GM12878 (cell line): ENCODE data around the gene PRR13. TPM values are rescaled to one million over a fixed set of nuclear protein-coding genes. Genes with fewer than 3 reads are reported as not detected.

Experiments used
- ATAC-seq: fragments of 200-7000 bp; cut with Tn5 transposase; 3 replicates; pipeline ENCODE4 v1.9.1; 2020; ENCODE audit warnings: mild to moderate bottlenecking, moderate library complexity
- BruUV-seq: library from RNA; stranded (reverse); fragments of 400-500 nt; replicated peaks from 2 replicates; lab custom pipeline; 2021; lab: Mats Ljungman, UMichigan
- CTCF ChIA-PET: fragments of 300-600 bp; sonication (Branson Sonifier 250); formaldehyde crosslinking; extraction: SDS; loops from one replicate; lab custom pipeline; 2021; ENCODE audit warnings: inconsistent platforms; lab: Yijun Ruan, JAX
- POLR2A ChIA-PET: fragments of 350-600 bp; formaldehyde crosslinking; extraction: SDS; loops from one replicate; lab custom pipeline; 2021; ENCODE audit warnings: inconsistent platforms; lab: Charles Lee
- RAD21 ChIA-PET: fragments of 300-600 bp; sonication (Branson Sonifier 250); formaldehyde crosslinking; loops from one replicate; lab custom pipeline; 2023; ENCODE audit warnings: antibody characterized with exemption; ENCODE audit not compliant: unreplicated experiment; lab: Charles Lee
- SMC1A ChIA-PET: fragments of 300-600 bp; sonication (Branson Sonifier 250); formaldehyde crosslinking; loops from one replicate; lab custom pipeline; 2023; ENCODE audit not compliant: unreplicated experiment, uncharacterized antibody; lab: Charles Lee
- DNase-seq: peaks from one replicate; pipeline ENCODE4 v3.0.0-alpha.2; 2011; ENCODE audit warnings: low read depth, low spot score
- FAIRE-seq: peaks from 3 replicates; lab custom pipeline; 2011; peaks lifted over from hg19 to GRCh38; lab: Jason Lieb, UNC
- H2AFZ ChIP-seq: 2 replicates; pipeline ENCODE4 v1.6.0; 2011; ENCODE audit warnings: low read depth, low read length, control low read depth; ENCODE audit not compliant: control insufficient read depth
- H3K27ac ChIP-seq: 2 replicates; pipeline ENCODE4 v1.5.1; 2011; ENCODE audit warnings: control low read depth; ENCODE audit not compliant: control insufficient read depth, insufficient read depth
- H3K27me3 ChIP-seq, 2 experiments: replicated peaks in 1 of 2; 2 replicates each; pipeline versions ENCODE4 v1.6.0 to v1.6.1; 2011; ENCODE audit warnings: low read length in 1 of 2; ENCODE audit not compliant: control insufficient read depth in 2 of 2, insufficient read depth in 2 of 2
- H3K36me3 ChIP-seq, 2 experiments: 2 replicates each; pipeline ENCODE4 v1.5.1; 2011; ENCODE audit warnings: low read length in 1 of 2; ENCODE audit not compliant: control insufficient read depth in 2 of 2, insufficient read depth in 2 of 2
- H3K4me1 ChIP-seq: 2 replicates; pipeline ENCODE4 v1.6.1; 2011; ENCODE audit warnings: mild to moderate bottlenecking, low read length, moderate library complexity, mixed read lengths; ENCODE audit not compliant: control insufficient read depth, insufficient read depth
- H3K4me2 ChIP-seq: 2 replicates; pipeline ENCODE4 v1.6.0; 2011; ENCODE audit warnings: control low read depth; ENCODE audit not compliant: control insufficient read depth, insufficient read depth
- H3K4me3 ChIP-seq: fragments of 200-600 bp; sonication (generic); 2 replicates; pipeline ENCODE4 v1.5.1; 2016
- H3K79me2 ChIP-seq: 2 replicates; pipeline ENCODE4 v1.6.0; 2011; ENCODE audit warnings: low read length; ENCODE audit not compliant: control insufficient read depth, insufficient read depth
- H3K9ac ChIP-seq: 2 replicates; pipeline ENCODE4 v1.8.0; 2011; ENCODE audit warnings: low read length, control low read depth, mixed read lengths; ENCODE audit not compliant: control insufficient read depth, insufficient read depth
- H3K9me3 ChIP-seq: replicated peaks from 3 replicates; pipeline ENCODE4 v1.5.1; 2011; ENCODE audit warnings: mild to moderate bottlenecking, low read length; ENCODE audit not compliant: control insufficient read depth, insufficient read depth
- H4K20me1 ChIP-seq: 2 replicates; pipeline ENCODE4 v1.6.0; 2011; ENCODE audit not compliant: control insufficient read depth, insufficient read depth
- ATF7 ChIP-seq: fragments of 450-650 bp; IDR thresholded peaks from 2 replicates; pipeline ENCODE4 v1.6.1; 2016; ENCODE audit warnings: low read depth, mild to moderate bottlenecking
- BRCA1 ChIP-seq: IDR thresholded peaks from 2 replicates; pipeline ENCODE4 v1.6.1; 2011; ENCODE audit warnings: low read depth, low read length, improper control_type of control experiment
- CTCF ChIP-seq, 3 experiments: IDR thresholded peaks in 2 of 3; conservative IDR thresholded peaks in 1 of 3; 2 replicates each; pipeline ENCODE4 v1.5.1; 2011; ENCODE audit warnings: low read depth in 3 of 3, low read length in 3 of 3, mild to moderate bottlenecking in 3 of 3, control low read depth in 2 of 3, moderate library complexity in 2 of 3, inconsistent platforms in 1 of 3, mixed read lengths in 1 of 3; ENCODE audit not compliant: control insufficient read depth in 2 of 3, insufficient read depth in 1 of 3; ENCODE audit errors: extremely low read depth in 1 of 3
- E4F1 ChIP-seq: fragments of 450-650 bp; IDR thresholded peaks from 2 replicates; pipeline ENCODE4 v1.6.1; 2018; ENCODE audit warnings: borderline replicate concordance, mild to moderate bottlenecking; ENCODE audit not compliant: partially characterized antibody
- FOXK2 ChIP-seq: fragments of 450-650 bp; IDR thresholded peaks from 2 replicates; pipeline ENCODE4 v1.6.1; 2017; ENCODE audit warnings: mild to moderate bottlenecking, moderate library complexity
- HDAC6 ChIP-seq: fragments of 200-600 bp; sonication (generic); IDR thresholded peaks from one replicate; pipeline ENCODE4 v1.8.0; 2017; ENCODE audit warnings: antibody characterized with exemption; ENCODE audit not compliant: unreplicated experiment
- HDGF ChIP-seq: fragments of 450-650 bp; IDR thresholded peaks from 2 replicates; pipeline ENCODE4 v1.6.1; 2016; ENCODE audit warnings: antibody characterized with exemption
- JUNB ChIP-seq: IDR thresholded peaks from 2 replicates; pipeline ENCODE4 v1.6.1; 2016; ENCODE audit warnings: antibody characterized with exemption, mild to moderate bottlenecking
- KDM1A ChIP-seq: fragments of 200-600 bp; sonication (generic); IDR thresholded peaks from 2 replicates; pipeline ENCODE4 v1.6.1; 2016; ENCODE audit warnings: borderline replicate concordance
- LARP7 ChIP-seq: fragments of 450-650 bp; IDR thresholded peaks from 2 replicates; pipeline ENCODE4 v1.6.1; 2017; ENCODE audit warnings: mild to moderate bottlenecking
- NFXL1 ChIP-seq: fragments of 450-650 bp; IDR thresholded peaks from 2 replicates; pipeline ENCODE4 v1.6.1; 2017; ENCODE audit warnings: antibody characterized with exemption, mild to moderate bottlenecking, borderline replicate concordance
- PML ChIP-seq: IDR thresholded peaks from 2 replicates; pipeline ENCODE4 v1.6.1; 2012; ENCODE audit warnings: low read length, inconsistent platforms
- POLR2A ChIP-seq: IDR thresholded peaks from 2 replicates; pipeline ENCODE4 v1.6.1; 2011; ENCODE audit warnings: low read depth, mild to moderate bottlenecking, low read length
- RFX5 ChIP-seq: IDR thresholded peaks from 2 replicates; pipeline ENCODE4 v1.6.1; 2011; ENCODE audit warnings: low read depth, low read length, improper control_type of control experiment
- STAT1 ChIP-seq: fragments of 450-650 bp; conservative IDR thresholded peaks from 2 replicates; pipeline ENCODE4 v1.6.1; 2014; ENCODE audit warnings: antibody characterized with exemption, mild to moderate bottlenecking
- TARDBP ChIP-seq: IDR thresholded peaks from 2 replicates; pipeline ENCODE4 v1.6.1; 2016; ENCODE audit warnings: borderline replicate concordance
- TCF7 ChIP-seq: IDR thresholded peaks from 2 replicates; pipeline ENCODE4 v1.6.1; 2014; ENCODE audit warnings: antibody characterized with exemption, borderline replicate concordance
- YY1 ChIP-seq: IDR thresholded peaks from 2 replicates; pipeline ENCODE4 v1.6.1; 2011; ENCODE audit warnings: low read depth, mild to moderate bottlenecking, low read length
- ZNF217 ChIP-seq: fragments of 450-650 bp; IDR thresholded peaks from 2 replicates; pipeline ENCODE4 v1.6.1; 2017; ENCODE audit warnings: antibody characterized with exemption, mild to moderate bottlenecking
- ZNF622 ChIP-seq: fragments of 450-650 bp; IDR thresholded peaks from 2 replicates; pipeline ENCODE4 v1.6.1; 2017; ENCODE audit warnings: mild to moderate bottlenecking, inconsistent platforms
- WGBS: methylation state at CpG from one replicate; pipeline ENCODE4 v1.1.6; 2016; ENCODE audit warnings: low lambda C conversion rate; ENCODE audit not compliant: insufficient replicate concordance, insufficient coverage; ENCODE audit errors: missing lambda C conversion rate; 5-methylcytosine and 5-hydroxymethylcytosine counted together
- in situ Hi-C: fragments of 300-500 bp; cut with MboI; formaldehyde crosslinking; loops from 9 replicates; pipeline ENCODE4 v1.14.3; 2018; ENCODE audit warnings: mixed read lengths
- intact Hi-C: fragments of 100-400 bp; cut with micrococcal nuclease; formaldehyde crosslinking; loops from one replicate; pipeline ENCODE4 v1.14.2; 2022; ENCODE audit not compliant: unreplicated experiment
- polyA plus RNA-seq, 11 experiments: library from polyadenylated mRNA; depleted of rRNA in 4 of 11; unstranded in 6 of 11; stranded (reverse) in 5 of 11; fragments of >200 nt; fragmentation: Nextera tagmentation in 4 of 11; fragmentation: Illumina TruSeq in 1 of 11; extraction: Ambion mirVana in 4 of 11; extraction: Trizol in 1 of 11; gene quantifications; 1 replicate in 1 of 11; 2 replicates in 10 of 11; pipeline versions ENCODE4 v1.2.1 to v1.2.3, GENCODE V29; 2011 to 2016; ENCODE audit warnings: inconsistent platforms in 2 of 11, missing spikeins in 2 of 11, low read depth in 1 of 11
- total RNA-seq, 4 experiments: library from RNA; depleted of rRNA in 3 of 4; stranded (reverse); fragments of >200 nt in 3 of 4; fragmentation: Illumina TruSeq in 1 of 4; extraction: Trizol in 1 of 4; gene quantifications; 2 replicates each; pipeline versions ENCODE4 v1.2.1 to v1.2.3, GENCODE V29; 2013 to 2021

Gene PRR13
- total and polyA plus RNA-seq, 10 of the 15 experiments (the other 5 are each of a cell fraction or from before 2014, with no cell fraction given): 94.2 to 462 (median 276) TPM

GRCh38 chr12:53489242-53489864, 47.8 kb downstream of the PRR13 start:
- Histone ChIP-seq H3K9ac (no peak overlapping the region), H4K20me1 (no peaks in the 10 kb centered on the region), H3K36me3 (peaks cover 9 to 17% of the 10 kb centered on the region in 2 experiments), H3K4me1 (peaks cover 10% of the 10 kb centered on the region), H3K9me3 (no peaks in the 10 kb centered on the region), H2AFZ (no peak overlapping the region), H3K27ac (no peak overlapping the region), H3K27me3 (no peaks in the 10 kb centered on the region), H3K79me2 (no peaks in the 10 kb centered on the region), H3K4me2 (no peak overlapping the region), H3K4me3 (no peak overlapping the region)
- ChIA-PET SMC1A (interaction anchor here (0.8 kb wide), 1 partner anchor 13 kb away, joined by 3 read pairs; no protein-coding TSS in a partner anchor), CTCF (interaction anchor here (0.6 to 2.6 kb wide), 3 partner anchors 13 to 356 kb away, joined by 3 to 14 read pairs (median 3); no protein-coding TSS in a partner anchor), RAD21 (interaction anchor here (1.2 kb wide), 1 partner anchor 16 kb away, joined by 3 read pairs; no protein-coding TSS in a partner anchor), POLR2A (interaction anchor here (1.6 kb wide), 1 partner anchor 12 kb away, joined by 4 read pairs; the partner anchor contains the start of gene TARBP2)
- in situ Hi-C loops (no loop called here), intact Hi-C loops (no loop called here)
- DNase-seq: no peak
- no peak for FAIRE-seq
- WGBS: 80% methylated on average over 5 of the region's 5 CpGs
- no TSS peak for BruUV-seq
- no peak for TF ChIP-seq ZNF217
- TF ChIP-seq POLR2A: no peak
- no peak for TF ChIP-seq ATF7
- no peak for TF ChIP-seq JUNB
- TF ChIP-seq CTCF (IDR thresholded peaks at IDR 0.05 in 2 of 3, conservative IDR thresholded peaks at IDR 0.05 in 1 of 3; ENCODE audit: control insufficient read depth in 2 of 3, extremely low read depth in 1 of 3, insufficient read depth in 1 of 3, low read depth in 3 of 3, low read length in 3 of 3): no peak
- TF ChIP-seq FOXK2: no peak
- TF ChIP-seq LARP7: no peak
- no peak for TF ChIP-seq TARDBP
- no peak for TF ChIP-seq HDGF
- no peak for TF ChIP-seq HDAC6
- TF ChIP-seq ZNF622: no peak
- TF ChIP-seq YY1: no peak
- TF ChIP-seq NFXL1: no peak
- TF ChIP-seq PML: no peak
- TF ChIP-seq BRCA1: no peak
- no peak for TF ChIP-seq KDM1A
- TF ChIP-seq TCF7: no peak
- no peak for TF ChIP-seq E4F1
- no peak for TF ChIP-seq RFX5
- no peak for TF ChIP-seq STAT1
- ATAC-seq: no peak
